ENCODE results near the gene RTKN2.

RTKN2 gene

DNA sequence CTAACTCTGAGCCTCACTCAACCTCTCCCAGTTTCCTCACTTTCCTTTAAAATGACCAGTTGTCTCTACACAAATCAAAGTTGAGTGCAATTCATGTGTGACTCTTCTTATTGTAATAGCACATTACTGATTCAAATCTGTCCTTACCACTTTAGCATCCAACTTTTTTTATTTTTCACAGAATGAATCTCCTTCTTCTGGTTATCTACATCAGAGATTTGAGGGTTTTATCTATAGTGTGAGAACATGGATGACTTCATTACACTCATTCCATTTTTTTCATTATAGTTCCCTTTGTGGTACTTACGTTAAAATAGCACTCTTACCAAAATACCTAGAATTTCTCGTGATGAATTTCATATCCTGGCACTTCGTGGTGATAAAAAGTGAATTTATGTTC lies 43.3 kb downstream of the RTKN2 start:
- DNase-seq (ENCODE audit: low read depth, low spot score), result no peak

DNA sequence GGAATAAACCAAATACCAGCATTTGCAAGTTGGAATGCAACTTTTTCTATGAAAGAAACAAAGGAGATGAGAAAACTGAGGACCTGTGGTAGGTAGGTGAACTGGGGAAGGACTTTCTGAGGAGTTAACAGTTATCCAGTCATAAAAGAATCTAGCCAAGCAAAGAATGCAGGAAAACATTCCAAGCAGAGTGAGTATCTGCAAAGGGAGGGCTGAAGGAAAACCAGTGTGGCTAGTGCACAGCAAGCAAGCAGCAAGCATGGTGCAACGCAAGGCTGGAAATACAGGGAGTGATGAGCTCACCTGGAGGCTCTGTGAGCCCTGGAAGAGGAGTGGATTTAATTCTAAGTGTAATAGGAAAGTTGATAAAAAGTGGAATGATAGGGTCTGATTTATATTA lies 44.0 kb downstream of the RTKN2 start:
- DNase-seq (ENCODE audit: low read depth, low spot score), result peak; percentile 40

DNA sequence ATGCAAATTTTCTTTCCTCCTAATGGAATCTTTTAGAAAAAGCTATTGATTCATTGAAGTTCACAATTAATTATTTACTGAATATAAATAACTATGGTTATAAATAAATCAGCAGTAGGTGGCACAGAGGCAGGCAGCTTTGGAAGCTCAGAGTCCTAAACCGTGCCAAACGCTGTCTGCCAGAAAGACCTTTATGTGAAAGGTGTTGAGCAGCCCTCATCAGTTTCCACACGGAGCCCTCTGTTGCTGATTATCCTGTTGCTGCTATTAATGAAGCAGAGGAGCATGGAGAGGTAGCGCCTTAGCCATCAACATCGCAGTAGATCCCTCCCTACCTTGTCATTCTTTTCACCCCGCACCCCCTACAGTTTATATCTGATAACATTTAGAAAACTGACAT lies 51.0 kb downstream of the RTKN2 start:
- DNase-seq (ENCODE audit: low read depth, low spot score), result no peak

DNA sequence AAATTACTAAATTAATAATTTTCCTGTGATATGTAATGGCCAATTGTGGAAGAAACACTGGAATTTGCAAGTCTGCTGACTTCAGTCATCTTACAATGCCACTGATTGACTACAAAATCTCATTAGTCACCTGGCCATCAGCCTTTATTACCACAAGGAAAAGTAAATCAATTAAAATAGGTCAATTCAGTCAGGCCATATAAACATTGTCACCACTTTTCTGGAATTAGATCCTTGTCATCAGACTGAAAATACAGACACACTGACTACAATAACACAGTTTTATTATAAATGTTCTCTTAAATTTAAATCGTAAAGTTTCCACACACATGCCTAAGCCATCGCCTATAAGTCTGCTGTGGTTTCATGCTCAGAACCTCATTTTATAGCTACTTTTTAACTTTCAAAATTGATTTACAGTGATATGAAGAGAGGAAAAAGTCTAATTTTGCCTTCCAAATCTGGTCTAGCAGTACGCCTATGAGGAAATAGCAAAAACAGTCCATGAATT lies 54.2 kb downstream of the RTKN2 start:
- no peak for DNase-seq (ENCODE audit: low read depth, low spot score)

DNA sequence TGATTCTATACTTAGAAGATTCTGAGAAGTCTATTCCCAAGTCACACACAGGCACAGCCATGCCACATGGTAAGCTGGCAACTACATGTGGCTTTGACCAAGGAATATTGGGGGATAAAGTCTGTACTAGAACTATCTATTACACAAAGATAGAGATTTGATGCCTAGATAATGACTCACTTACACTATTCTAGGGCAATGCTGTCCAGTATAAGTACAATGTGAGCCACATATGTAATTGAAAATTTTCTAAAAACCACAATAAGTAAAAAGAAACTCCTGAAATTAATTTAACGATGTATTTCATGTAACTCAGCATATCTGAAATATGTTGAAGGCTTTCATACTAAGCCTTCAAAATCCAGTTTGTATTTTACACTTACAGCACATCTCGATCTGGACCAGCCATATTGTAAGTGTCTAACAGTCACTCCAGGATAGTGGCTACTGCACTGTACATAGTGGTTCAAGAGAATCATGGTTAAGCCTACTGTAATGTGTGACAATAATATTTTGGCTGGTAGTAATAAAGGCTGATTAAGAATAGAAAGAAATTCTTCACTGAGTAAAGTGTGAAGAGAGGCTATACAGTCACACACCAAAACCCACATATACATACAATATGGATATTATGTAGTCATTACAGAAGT lies 62.8 kb downstream of the RTKN2 start:
- no peak for DNase-seq (ENCODE audit: low read depth, low spot score)

- DNase-seq (ENCODE audit: low read depth, low spot score), result no peak
These were observed 69.1 kb downstream of the RTKN2 start for GRCh38 chr10:62199584-62199983.

GRCh38 chr10:62196528-62196927 lies 72.1 kb downstream of the RTKN2 start:
- no peak for DNase-seq (ENCODE audit: low read depth, low spot score)

- DNase-seq (ENCODE audit: low read depth, low spot score), result no peak
These were observed 73.0 kb downstream of the RTKN2 start for GRCh38 chr10:62195675-62195926.

GRCh38 chr10:62194924-62195674 lies 73.5 kb downstream of the RTKN2 start:
- DNase-seq (ENCODE audit: low read depth, low spot score), result no peak

- no peak for DNase-seq (ENCODE audit: low read depth, low spot score)
These were observed 75.2 kb downstream of the RTKN2 start for GRCh38 chr10:62193479-62193878.

- no peak for DNase-seq (ENCODE audit: low read depth, low spot score)
These were observed 79.5 kb downstream of the RTKN2 start for GRCh38 chr10:62189131-62189530.

- DNase-seq (ENCODE audit: low read depth, low spot score), result no peak
These were observed 80.5 kb downstream of the RTKN2 start for GRCh38 chr10:62188021-62188616.

- peak; percentile 14 for DNase-seq (ENCODE audit: low read depth, low spot score)
These were observed 81.5 kb downstream of the RTKN2 start for GRCh38 chr10:62186999-62187675.

GRCh38 chr10:62185919-62186692 lies 82.5 kb downstream of the RTKN2 start:
- no peak for DNase-seq (ENCODE audit: low read depth, low spot score)

DNA sequence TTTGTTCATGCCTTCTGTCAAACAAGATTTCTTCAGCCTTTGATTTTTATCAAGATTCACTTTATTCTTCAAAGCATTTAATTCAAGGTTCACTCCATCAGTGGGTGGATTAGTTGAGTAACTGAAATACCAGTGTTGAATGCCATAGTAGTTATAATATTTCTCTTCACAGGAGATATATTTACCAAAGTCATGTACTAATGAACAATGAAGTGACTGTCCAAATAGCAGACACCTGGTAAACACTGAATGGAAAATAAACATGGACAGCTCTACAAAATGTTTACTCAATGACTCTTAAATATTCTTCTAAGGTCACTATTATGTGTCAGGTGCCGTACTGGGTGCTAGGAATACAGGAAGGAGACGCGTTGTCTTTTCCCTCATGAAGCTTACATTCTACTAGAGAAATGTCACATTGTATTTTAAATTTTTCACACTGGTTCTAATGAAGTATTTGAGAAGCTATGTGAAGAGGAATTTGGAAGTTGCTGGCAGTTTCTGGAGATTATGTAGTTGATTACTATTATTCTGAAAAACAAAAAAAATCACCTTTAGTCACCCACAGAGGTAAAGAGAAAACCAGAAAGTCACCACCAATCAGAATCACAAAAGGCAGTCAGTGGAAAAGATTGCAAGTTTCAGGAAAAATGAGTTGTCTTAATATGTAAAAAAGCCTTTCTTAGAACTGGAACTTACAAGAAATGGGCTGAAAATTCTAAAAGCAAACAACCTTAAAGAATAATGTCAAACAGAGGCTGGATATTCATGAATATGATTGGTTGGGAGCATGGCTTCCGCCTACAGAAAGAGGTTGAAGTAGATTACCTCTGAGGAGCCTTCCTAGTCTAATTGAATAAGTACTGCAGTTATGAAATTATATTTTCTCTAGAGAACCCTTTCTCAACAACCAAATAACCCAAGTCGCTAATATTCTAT lies 84.5 kb downstream of the RTKN2 start:
- no peak for DNase-seq (ENCODE audit: low read depth, low spot score)

DNA sequence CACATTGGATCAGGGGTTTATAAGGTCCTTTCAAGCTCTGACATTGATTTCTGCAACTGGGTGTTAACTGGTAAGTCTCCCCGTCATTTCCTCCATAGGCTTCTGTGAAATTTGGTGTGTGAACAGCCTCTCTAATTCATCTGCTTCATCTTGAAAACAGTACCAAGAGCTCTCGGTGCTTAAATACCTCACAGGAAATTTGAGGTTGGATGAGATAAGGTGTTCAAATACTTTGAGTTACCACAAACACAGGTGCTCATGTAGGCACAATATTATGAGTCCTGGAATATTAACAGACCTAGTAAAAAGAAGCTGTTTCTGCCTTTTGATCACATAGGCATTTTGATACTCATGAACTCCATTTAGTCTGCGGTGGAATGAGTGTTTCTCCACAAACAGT lies 85.2 kb downstream of the RTKN2 start:
- no peak for DNase-seq (ENCODE audit: low read depth, low spot score)

DNA sequence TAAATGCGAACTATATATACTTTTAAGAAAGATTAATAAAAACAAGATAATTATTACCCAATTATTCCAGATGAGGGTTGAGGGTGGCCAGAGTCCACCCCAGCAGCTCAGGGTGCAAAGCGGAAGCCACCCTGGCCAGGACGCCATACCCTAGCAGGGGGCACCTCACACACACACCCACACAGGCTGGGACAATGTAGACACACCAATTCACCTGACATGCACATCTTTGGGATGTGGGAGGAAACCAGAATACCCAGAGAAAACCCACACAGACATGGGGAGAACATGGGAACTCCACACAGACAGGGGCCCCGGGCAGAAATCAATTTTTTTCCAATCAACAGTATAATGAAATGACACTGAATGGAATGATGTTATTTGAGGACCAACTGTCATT lies 86.0 kb downstream of the RTKN2 start:
- DNase-seq (ENCODE audit: low read depth, low spot score), result no peak

DNA sequence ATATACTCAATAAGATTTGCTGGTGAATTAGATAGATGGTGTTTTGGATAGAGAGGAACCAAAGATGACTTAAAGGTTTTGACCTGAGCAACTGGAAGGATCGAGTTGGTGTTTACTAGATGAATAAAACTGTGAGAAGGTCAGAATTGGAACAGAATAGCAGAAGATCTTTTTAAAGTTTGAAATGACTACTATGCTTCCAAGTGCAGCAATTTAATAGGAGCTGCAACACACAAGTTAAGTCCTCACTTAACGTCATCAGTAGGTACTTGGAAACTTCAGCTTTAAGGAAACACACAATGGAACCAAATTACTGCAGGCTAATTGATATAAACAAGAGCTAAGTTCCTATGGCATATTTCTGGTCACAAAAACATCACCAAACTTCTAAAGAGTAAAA lies 86.5 kb downstream of the RTKN2 start:
- DNase-seq (ENCODE audit: low read depth, low spot score), result no peak

GRCh38 chr10:62180677-62181076 lies 88.0 kb downstream of the RTKN2 start:
- no peak for DNase-seq (ENCODE audit: low read depth, low spot score)

GRCh38 chr10:62178568-62178967 lies 90.1 kb downstream of the RTKN2 start:
- no peak for DNase-seq (ENCODE audit: low read depth, low spot score)

- DNase-seq (ENCODE audit: low read depth, low spot score), result no peak
These were observed 91.5 kb downstream of the RTKN2 start for GRCh38 chr10:62177111-62177510.

Measured in ELF-1 (cell line).